Ovary (tissue), 3 donors: ENCODE results near the gene SPRY1.

Experiments
- POLR2A ChIP-seq: fragments of 450-650 bp; IDR thresholded peaks from one replicate; pipeline ENCODE4 v1.6.1; 2017; ENCODE audit warnings: antibody characterized with exemption, mild to moderate bottlenecking, moderate library complexity
- TF ChIP-seq, protein P1 (sequence below), 3 donors: fragments of 450-650 bp in 2 of 3; fragments of 200-600 bp in 1 of 3; IDR thresholded peaks; one replicate each; pipeline versions ENCODE4 v1.5.1 to v1.8.0; 2016 to 2022; ENCODE audit warnings: antibody characterized with exemption in 3 of 3, mild to moderate bottlenecking in 1 of 3
- donor health status: DM: no; HTN: no; CAD: no.

DNA sequence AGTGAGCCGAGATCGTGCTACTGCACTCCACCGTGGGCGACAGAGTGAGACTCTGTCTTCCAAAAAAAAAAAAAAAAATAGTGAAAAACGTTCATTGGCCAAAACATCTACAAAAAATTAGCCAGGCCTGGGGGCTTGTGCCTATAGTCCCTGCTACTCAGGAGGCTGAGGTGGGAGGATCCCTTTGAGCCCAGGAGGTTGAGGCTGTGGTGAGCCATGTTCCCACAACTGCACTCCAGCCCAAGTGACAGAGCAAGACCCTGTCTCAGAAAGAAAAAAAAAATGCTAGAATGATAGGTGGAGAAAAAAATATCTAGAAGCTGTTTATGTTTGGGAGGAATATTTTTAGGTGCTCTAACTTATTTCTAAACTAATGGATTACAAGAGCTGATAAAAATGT, 14.9 kb downstream of the SPRY1 start:
- no peak for TF ChIP-seq POLR2A
- TF ChIP-seq, protein P1, sequence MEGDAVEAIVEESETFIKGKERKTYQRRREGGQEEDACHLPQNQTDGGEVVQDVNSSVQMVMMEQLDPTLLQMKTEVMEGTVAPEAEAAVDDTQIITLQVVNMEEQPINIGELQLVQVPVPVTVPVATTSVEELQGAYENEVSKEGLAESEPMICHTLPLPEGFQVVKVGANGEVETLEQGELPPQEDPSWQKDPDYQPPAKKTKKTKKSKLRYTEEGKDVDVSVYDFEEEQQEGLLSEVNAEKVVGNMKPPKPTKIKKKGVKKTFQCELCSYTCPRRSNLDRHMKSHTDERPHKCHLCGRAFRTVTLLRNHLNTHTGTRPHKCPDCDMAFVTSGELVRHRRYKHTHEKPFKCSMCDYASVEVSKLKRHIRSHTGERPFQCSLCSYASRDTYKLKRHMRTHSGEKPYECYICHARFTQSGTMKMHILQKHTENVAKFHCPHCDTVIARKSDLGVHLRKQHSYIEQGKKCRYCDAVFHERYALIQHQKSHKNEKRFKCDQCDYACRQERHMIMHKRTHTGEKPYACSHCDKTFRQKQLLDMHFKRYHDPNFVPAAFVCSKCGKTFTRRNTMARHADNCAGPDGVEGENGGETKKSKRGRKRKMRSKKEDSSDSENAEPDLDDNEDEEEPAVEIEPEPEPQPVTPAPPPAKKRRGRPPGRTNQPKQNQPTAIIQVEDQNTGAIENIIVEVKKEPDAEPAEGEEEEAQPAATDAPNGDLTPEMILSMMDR (IDR thresholded peaks at IDR 0.05), result no peak
